Astrocyte (in vitro differentiated cells and primary cell): ENCODE results near the gene FCRL1. TPM values are rescaled to one million over a fixed set of nuclear protein-coding genes. Genes with fewer than 3 reads are reported as not detected.

ENCODE experiments used
- DNase-seq: peaks from one replicate; pipeline ENCODE4 v3.0.0-alpha.2; 2010; ENCODE audit warnings: low read depth
- FAIRE-seq: peaks from 2 replicates; lab custom pipeline; 2011; peaks lifted over from hg19 to GRCh38; lab: Jason Lieb, UNC
- H2AFZ ChIP-seq: 2 replicates; pipeline ENCODE4 v1.6.0; 2012; ENCODE audit warnings: low read depth, low read length, inconsistent platforms
- H3K27ac ChIP-seq: 2 replicates; pipeline ENCODE4 v1.5.1; 2011; ENCODE audit warnings: low read depth, low read length, inconsistent platforms
- H3K27me3 ChIP-seq: 2 replicates; pipeline ENCODE4 v1.6.0; 2011; ENCODE audit warnings: low read length, inconsistent platforms; ENCODE audit not compliant: insufficient read depth
- H3K36me3 ChIP-seq: 2 replicates; pipeline ENCODE4 v1.5.1; 2011; ENCODE audit warnings: low read length, inconsistent platforms; ENCODE audit not compliant: insufficient read depth
- H3K4me1 ChIP-seq: 2 replicates; pipeline ENCODE4 v1.5.1; 2011; ENCODE audit warnings: low read length, inconsistent platforms; ENCODE audit not compliant: insufficient read depth
- H3K4me2 ChIP-seq: 2 replicates; pipeline ENCODE4 v1.6.0; 2012; ENCODE audit warnings: low read length, inconsistent platforms
- H3K4me3 ChIP-seq: 2 replicates; pipeline ENCODE4 v1.5.1; 2011; ENCODE audit warnings: low read depth, mild to moderate bottlenecking, low read length, inconsistent platforms; ENCODE audit not compliant: insufficient read depth
- H3K79me2 ChIP-seq: 2 replicates; pipeline ENCODE4 v1.6.0; 2012; ENCODE audit warnings: mild to moderate bottlenecking, low read length, inconsistent platforms; ENCODE audit not compliant: insufficient read depth
- H3K9ac ChIP-seq: 2 replicates; pipeline ENCODE4 v1.6.0; 2012; ENCODE audit warnings: mild to moderate bottlenecking, low read length, inconsistent platforms
- H3K9me3 ChIP-seq: 2 replicates; pipeline ENCODE4 v1.5.1; 2012; ENCODE audit warnings: low read depth, mild to moderate bottlenecking, low read length, inconsistent platforms; ENCODE audit not compliant: insufficient read depth
- H4K20me1 ChIP-seq: 2 replicates; pipeline ENCODE4 v1.6.0; 2012; ENCODE audit warnings: low read length, inconsistent platforms; ENCODE audit not compliant: insufficient read depth
- H3K27ac Mint-ChIP-seq: one replicate; pipeline ENCODE4 v1.8.0; 2021; ENCODE audit warnings: mild to moderate bottlenecking, mixed read lengths; ENCODE audit not compliant: unreplicated experiment
- H3K27me3 Mint-ChIP-seq: one replicate; pipeline ENCODE4 v1.8.0; 2021; ENCODE audit warnings: low read depth, mixed read lengths; ENCODE audit not compliant: unreplicated experiment
- H3K36me3 Mint-ChIP-seq: one replicate; pipeline ENCODE4 v1.8.0; 2021; ENCODE audit warnings: low read depth, mixed read lengths; ENCODE audit not compliant: unreplicated experiment
- H3K4me1 Mint-ChIP-seq: one replicate; pipeline ENCODE4 v1.8.0; 2021; ENCODE audit warnings: low read depth, mixed read lengths; ENCODE audit not compliant: unreplicated experiment
- H3K4me3 Mint-ChIP-seq: one replicate; pipeline ENCODE4 v1.8.0; 2021; ENCODE audit warnings: mild to moderate bottlenecking, moderate library complexity, mixed read lengths; ENCODE audit not compliant: unreplicated experiment
- H3K9me3 Mint-ChIP-seq: one replicate; pipeline ENCODE4 v1.8.0; 2021; ENCODE audit warnings: mild to moderate bottlenecking, mixed read lengths; ENCODE audit not compliant: unreplicated experiment
- CTCF ChIP-seq: IDR thresholded peaks from 2 replicates; pipeline ENCODE4 v1.5.1; 2011; ENCODE audit warnings: low read depth, mild to moderate bottlenecking, inconsistent platforms, low read length, moderate library complexity; ENCODE audit not compliant: insufficient read depth
- EZH2 ChIP-seq: IDR thresholded peaks from 2 replicates; pipeline ENCODE4 v1.6.1; 2012; ENCODE audit warnings: mild to moderate bottlenecking, low read length, inconsistent platforms; ENCODE audit not compliant: insufficient read depth
- total RNA-seq: library from RNA; stranded (reverse); gene quantifications from 2 replicates; pipeline ENCODE4 v1.2.1, GENCODE V29; 2021

FCRL1 gene
- total RNA-seq, 1 donor from 2014 or later: not detected

DNA sequence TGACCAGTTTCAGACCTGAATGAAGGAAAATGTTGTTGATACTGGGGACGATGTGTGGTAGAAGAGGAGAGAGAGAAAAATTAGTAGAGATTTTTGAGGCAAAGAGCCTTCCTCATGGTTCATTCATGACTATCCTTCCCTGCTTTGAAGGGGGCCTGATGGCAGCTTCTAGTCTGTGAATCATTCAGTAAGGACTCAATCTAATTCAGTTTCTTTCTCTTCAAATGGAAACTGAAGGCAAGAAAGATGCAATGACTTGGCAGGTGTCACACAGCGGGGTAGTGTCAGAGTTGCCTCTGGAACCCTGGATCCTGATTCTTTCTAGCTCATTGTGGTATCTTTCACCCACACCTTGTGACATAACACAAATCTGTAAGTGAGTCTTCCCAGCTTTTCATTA, 36.6 kb upstream of the FCRL1 start:
- H4K20me1 ChIP-seq: no peaks in the 10 kb centered on the region
- peaks cover 1% of the 10 kb centered on the region for H3K9me3 Mint-ChIP-seq
- no peak overlapping the region for H2AFZ ChIP-seq
- peaks cover 4% of the 10 kb centered on the region for H3K4me1 ChIP-seq
- H3K4me2 ChIP-seq: no peak overlapping the region
- no peaks in the 10 kb centered on the region for H3K9me3 ChIP-seq
- H3K27me3 ChIP-seq: no peaks in the 10 kb centered on the region
- no peak overlapping the region for H3K4me3 Mint-ChIP-seq
- no peaks in the 10 kb centered on the region for H3K36me3 ChIP-seq
- DNase-seq (no peak), FAIRE-seq (no peak)
- H3K79me2 ChIP-seq: no peaks in the 10 kb centered on the region
- H3K36me3 Mint-ChIP-seq: no peaks in the 10 kb centered on the region
- no peak overlapping the region for H3K4me3 ChIP-seq
- H3K9ac ChIP-seq: no peak overlapping the region
- TF ChIP-seq EZH2 (no peak), CTCF (no peak)
- no peak overlapping the region for H3K27ac ChIP-seq
- H3K27me3 Mint-ChIP-seq: no peaks in the 10 kb centered on the region
- peaks cover 16% of the 10 kb centered on the region for H3K4me1 Mint-ChIP-seq
- no peak overlapping the region for H3K27ac Mint-ChIP-seq

DNA sequence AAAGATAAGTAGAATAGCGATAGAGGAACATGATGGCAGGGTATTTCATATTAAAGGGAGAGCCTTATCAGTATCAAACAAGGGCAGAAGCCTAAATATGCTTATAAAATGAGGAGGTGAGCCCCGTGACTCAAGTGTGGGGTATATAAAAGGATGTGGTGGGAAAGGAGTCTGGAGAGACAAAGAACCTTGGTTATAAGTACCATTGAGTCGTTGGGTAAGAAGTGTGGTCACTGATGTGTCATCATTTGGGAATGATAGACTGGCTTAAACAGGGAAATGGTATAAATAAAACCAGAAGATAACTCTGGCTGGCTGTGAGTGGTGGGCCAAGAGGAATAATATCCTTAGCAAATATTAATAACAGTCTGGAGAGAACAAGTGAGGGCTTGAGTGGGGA, 32.6 kb upstream of the FCRL1 start:
- H3K9ac ChIP-seq: no peak overlapping the region
- no peak overlapping the region for H3K4me3 ChIP-seq
- no peaks in the 10 kb centered on the region for H3K36me3 ChIP-seq
- H4K20me1 ChIP-seq: no peaks in the 10 kb centered on the region
- FAIRE-seq (no peak), DNase-seq (peak; percentile 66)
- peaks cover 4% of the 10 kb centered on the region for H3K4me1 ChIP-seq
- peak overlapping the region; percentile 28 for H3K4me2 ChIP-seq
- H3K9me3 ChIP-seq: no peaks in the 10 kb centered on the region
- H3K79me2 ChIP-seq: no peaks in the 10 kb centered on the region
- Mint-ChIP-seq H3K4me1 (peaks cover 16% of the 10 kb centered on the region), H3K9me3 (peaks cover 1% of the 10 kb centered on the region), H3K27ac (peak overlapping the region; percentile 84), H3K4me3 (no peak overlapping the region), H3K27me3 (peaks cover 4% of the 10 kb centered on the region), H3K36me3 (no peaks in the 10 kb centered on the region)
- no peak overlapping the region for H2AFZ ChIP-seq
- no peak overlapping the region for H3K27ac ChIP-seq
- no peak for TF ChIP-seq EZH2
- no peak for TF ChIP-seq CTCF
- H3K27me3 ChIP-seq: no peaks in the 10 kb centered on the region

DNA sequence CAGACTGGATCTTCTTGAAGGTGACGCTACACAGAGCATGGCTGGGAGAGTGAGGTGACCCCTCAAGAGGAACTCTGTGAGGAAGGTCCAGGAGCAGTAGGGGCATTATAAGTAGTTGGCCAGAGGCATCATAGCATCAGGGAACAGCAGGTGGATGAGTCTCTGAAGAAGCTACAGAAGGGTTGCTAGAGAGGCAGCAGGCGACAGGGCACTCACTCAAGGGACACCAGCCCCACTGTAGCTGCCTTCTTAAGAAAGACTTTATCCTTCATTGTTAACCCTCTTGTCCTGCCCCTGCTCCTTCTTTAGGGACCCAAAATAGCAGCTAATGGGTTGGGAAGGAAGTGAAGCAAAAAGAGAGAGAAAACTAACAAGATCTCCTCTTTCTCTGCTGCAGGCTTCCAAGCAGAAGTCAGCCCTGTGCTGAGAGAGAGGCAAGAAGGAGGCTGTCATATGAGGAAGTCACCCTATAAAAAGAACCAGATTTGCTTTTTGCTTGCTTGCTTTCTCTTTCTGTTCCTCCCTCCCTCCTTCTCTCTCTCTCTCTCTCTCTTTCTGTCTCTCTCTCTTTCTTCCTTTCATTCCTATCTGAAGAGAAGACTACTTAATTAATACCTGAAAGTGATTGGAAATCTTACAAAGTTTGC, 29.4 kb upstream of the FCRL1 start:
- Histone ChIP-seq H2AFZ (no peak overlapping the region), H3K27me3 (no peaks in the 10 kb centered on the region)

More for the DNA sequence above, 29.4 kb upstream of the FCRL1 start:
- Histone ChIP-seq H3K4me2 (no peak overlapping the region), H3K79me2 (no peaks in the 10 kb centered on the region), H3K36me3 (no peaks in the 10 kb centered on the region), H3K4me3 (no peak overlapping the region), H3K27ac (no peak overlapping the region), H3K9ac (no peak overlapping the region), H3K9me3 (no peaks in the 10 kb centered on the region), H3K4me1 (peaks cover 4% of the 10 kb centered on the region), H4K20me1 (no peaks in the 10 kb centered on the region)
- H3K4me3 Mint-ChIP-seq: no peak overlapping the region
- no peaks in the 10 kb centered on the region for H3K9me3 Mint-ChIP-seq
- FAIRE-seq: no peak
- TF ChIP-seq EZH2 (no peak), CTCF (no peak)
- H3K27me3 Mint-ChIP-seq: peaks cover 12% of the 10 kb centered on the region
- H3K4me1 Mint-ChIP-seq: peaks cover 15% of the 10 kb centered on the region
- H3K36me3 Mint-ChIP-seq: no peaks in the 10 kb centered on the region
- no peak overlapping the region for H3K27ac Mint-ChIP-seq
- DNase-seq: no peak
